HL-60/S4 (cell line): ENCODE measurements around the gene DNTTIP2.
"Not testable (repeated sequence)": the region's sequence is repeated elsewhere in the genome, so short reads cannot be mapped to it uniquely, and the experiment has no call there.

Source experiments
- in situ Hi-C: fragments of 300-500 bp; cut with MboI; formaldehyde crosslinking; loops from 2 replicates; pipeline ENCODE4 v1.14.3; 2022; ENCODE audit warnings: low sequenced_read_pairs

Gene DNTTIP2

GRCh38 chr1:93877529-93877928 is 1.5 kb downstream of the DNTTIP2 start:
- in situ Hi-C loops, result no loop called here

- in situ Hi-C loops, result no loop called here
These were observed 2.8 kb downstream of the DNTTIP2 start for GRCh38 chr1:93876244-93876643.

DNA sequence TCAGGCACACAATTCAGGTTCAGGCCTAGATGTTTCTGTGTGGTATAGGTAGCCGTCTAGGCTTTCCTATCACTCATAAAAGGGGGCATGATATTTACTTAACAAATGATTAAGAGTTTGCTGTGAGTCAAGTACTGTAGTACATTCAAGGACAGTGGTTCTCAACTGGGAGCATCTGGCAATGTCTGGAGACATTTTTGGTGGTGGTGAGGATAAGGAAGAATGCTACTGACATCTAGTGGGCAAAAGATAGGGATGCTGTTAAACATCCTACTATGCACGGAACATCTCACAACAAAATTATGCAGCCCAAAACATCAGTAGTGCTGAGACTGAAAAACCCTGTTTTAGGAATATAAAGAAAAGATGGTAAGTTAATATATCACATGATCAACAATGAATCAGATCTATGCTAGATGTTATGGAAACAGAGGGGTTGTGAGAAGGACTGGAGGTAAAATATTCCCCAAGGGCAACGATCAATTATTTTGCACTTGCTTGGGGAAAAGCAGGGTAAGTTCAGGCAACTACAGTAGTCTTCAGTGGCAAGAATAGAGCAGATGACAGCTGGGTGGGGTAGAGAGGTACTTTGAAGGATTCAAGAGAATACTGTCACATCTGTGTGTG is 4.9 kb downstream of the DNTTIP2 start:
- in situ Hi-C loops, result no loop called here

DNA sequence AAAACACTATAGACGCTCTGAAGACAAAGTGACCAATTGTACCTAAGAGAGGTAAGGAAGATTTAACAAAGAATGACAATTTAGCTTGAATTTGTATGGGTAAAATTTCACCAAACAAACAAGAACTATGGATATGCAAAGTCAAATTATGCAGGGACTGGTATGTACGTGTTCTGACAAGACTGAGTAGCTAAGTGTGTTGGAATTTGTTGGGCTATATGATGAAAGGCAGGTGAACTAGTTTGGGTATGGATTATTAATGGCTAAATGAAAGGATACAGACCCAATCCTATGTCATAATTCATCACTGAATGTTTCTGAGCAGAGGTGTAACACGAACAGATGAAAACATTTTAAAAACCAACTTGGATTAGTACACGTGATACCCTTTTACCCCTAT is 7.6 kb downstream of the DNTTIP2 start:
- in situ Hi-C loops, result no loop called here

DNA sequence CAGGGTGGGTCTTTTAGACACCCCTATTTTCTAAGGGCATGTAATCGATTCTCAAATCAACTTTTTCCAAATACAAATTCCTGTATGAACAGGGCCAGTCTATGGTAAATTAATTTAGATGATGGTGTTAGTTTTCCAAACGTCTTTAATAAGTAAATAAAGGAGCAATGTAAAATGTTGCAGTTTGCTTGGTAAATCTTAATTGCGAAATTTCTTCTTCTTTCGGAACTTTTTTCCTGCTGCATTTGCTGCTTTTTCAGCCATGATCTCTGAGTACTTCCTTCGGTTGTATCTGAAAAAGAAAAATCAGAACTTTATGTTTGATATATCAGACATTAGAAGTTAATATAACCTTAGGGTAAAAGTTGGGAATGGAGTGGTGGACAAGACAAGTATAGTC is 9.4 kb downstream of the DNTTIP2 start:
- in situ Hi-C loops, result no loop called here

DNA sequence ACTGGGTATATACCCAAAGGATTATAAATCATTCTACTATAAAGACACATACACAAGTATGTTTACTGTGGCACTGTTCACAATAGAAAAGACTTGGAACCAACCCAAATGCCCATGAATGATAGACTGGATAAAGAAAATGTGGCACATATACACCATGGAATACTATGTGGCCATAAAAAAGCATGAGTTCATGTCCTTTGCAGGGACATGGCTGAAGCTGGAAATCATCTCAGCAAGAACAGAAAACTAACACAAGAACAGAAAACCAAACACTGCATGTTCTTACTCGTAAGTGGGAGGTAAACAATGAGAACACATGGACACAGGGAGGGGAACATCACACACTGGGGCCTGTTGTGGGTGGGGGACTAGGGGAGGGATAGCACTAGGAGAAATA is 10.5 kb downstream of the DNTTIP2 start:
- in situ Hi-C loops, result not testable (repeated sequence)

DNA sequence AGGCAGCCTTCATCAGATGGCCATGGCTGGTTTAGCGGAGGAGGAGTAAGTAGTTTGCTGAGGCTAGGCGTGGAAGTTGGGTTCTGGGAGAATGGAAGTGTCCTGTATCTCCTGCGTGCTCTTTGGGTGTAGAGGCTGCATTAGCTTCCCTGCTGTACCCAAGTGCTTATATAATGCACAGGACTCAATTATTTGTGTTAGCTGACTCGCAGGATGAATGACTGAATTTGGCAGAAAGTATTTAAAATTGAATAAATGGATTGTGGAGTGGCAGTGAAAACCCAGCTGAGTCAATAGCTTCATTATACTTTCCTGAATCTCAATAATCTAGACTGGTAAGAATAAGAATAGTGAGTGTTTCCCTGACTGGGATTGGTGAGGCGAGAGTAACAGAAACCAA is 13.8 kb downstream of the DNTTIP2 start:
- in situ Hi-C loops, result no loop called here

- in situ Hi-C loops, result no loop called here
These were observed 14.8 kb downstream of the DNTTIP2 start for GRCh38 chr1:93864175-93864574.

DNA sequence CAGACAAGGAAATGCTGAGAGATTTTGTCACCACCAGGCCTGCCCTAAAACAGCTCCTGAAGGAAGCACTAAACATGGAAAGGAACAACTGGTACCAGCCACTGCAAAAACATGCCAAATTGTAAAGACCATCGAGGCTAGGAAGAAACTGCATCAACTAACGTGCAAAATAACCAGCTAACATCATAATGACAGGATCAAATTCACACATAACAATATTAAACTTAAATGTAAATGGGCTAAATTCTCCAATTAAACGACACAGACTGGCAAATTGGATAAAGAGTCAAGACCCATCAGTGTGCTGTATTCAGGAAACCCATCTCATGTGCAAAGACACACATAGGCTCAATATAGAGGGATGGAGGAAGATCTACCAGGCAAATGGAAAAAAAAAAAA is 21.4 kb downstream of the DNTTIP2 start:
- in situ Hi-C loops, result not testable (repeated sequence)

GRCh38 chr1:93855983-93856382 is 23.0 kb downstream of the DNTTIP2 start:
- in situ Hi-C loops, result not testable (repeated sequence)

DNA sequence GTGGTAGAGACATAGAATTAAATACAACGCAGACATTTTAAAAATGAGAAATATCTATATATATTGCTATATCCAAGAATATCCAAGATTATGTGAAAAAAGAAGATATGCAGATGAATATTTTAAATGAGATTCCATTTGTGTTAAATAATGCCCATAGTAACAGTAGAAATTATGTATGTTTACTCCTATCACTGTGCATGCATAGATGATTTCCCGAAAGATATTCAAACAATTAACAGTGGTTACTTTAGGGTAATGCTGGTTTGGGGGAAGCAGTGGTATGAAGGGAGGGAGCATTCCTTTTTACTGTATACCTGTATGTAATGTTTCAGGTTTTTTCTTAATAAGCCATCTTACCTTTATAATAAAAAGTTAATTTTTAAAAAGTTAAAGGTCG is 25.1 kb downstream of the DNTTIP2 start:
- in situ Hi-C loops, result no loop called here

DNA sequence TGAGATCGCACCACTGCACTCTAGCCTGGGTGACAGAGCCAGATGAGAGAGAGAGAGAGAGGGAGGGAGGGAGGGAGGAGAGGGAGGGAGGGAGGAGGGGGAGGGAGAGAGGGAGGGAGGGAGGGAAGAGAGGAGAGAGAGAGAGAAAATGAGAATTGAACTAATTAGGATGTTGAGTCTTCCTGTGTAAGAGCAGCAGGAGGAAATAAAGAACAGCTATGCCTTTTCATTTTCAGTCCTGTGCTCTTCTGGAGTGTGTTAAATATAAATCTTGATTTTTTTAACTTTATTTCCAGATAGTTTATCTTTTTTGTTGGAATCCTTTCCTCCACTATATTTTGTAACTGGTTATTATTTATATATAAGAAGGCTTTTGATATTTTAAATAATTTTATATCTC is 27.1 kb downstream of the DNTTIP2 start:
- in situ Hi-C loops, result no loop called here

DNA sequence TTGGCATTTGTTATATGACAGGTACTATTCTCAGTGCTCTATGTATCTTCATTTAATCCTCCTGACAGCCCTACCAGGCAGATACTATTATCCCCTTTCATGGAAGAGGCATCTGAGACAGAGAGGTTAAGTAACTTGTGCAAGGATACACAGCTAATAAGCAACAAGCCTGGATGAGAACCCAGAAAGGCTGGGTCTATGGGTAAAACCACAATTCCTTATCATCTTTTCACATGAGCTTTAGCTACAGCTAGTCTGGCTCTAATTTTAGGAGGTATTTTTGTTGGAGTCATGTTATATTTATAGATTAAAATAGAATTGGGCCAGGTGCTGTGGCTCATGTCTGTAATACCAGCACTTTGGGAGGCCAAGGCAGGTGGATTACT is 27.7 kb downstream of the DNTTIP2 start:
- in situ Hi-C loops, result no loop called here

DNA sequence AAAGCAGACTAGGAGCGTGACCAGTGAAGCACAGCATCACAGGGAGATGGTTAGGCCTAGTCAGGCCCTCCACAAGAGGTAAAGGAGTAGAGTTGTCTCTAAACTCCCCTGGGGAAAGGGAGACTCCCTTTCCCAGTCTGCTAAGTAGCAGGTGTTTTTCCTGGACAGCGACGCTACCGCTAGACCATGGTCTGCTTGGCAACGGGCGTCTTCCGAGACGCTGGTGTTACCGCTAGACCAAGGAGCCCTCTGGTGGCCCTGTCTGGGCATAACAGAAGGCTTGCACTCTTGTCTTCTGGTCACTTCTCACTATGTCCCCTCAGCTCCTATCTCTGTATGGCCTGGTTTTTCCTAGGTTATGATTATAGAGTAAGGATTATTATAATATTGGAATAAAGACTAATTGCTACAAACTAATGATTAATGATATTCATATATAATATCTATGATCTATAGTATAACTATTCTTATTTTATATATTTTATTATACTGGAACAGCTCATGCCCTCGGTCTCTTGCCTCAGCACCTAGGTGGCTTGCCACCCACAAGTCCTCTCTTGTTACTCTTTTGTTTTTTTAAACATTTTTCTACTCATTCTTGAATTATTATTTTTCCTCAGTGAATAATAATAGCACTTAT is 28.2 kb downstream of the DNTTIP2 start:
- in situ Hi-C loops, result not testable (repeated sequence)

DNA sequence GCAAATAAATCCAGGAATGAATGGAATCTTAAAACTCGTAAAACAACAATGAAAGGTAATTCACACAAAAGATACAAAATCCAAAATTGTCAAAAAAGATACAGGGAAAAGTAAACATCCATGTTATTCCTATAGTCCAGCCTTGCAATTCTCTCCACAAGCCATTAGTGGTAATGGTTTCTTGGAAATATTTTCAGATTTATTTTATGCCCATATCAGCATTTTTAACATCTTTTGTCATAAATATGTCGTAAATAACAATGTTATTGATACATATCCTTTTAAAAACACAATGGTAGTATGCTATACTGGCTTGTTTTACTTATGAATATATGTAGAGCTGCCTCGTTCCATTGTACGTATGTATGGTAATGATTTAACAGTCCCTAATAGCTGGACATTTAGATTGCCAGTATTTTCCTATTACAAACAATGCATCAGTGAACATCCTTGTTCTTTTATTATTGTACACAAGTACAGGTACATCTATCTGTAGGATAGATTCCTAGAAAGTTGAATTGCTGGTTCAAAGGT is 30.6 kb downstream of the DNTTIP2 start:
- in situ Hi-C loops, result loop anchor here (25.0 kb wide), 2 partner anchors 411 to 536 kb away; partner anchors contain the start of gene FNBP1L

- in situ Hi-C loops, result loop anchor here (25.0 kb wide), 2 partner anchors 411 to 536 kb away; partner anchors contain the start of gene FNBP1L
These were observed 31.2 kb downstream of the DNTTIP2 start for GRCh38 chr1:93847811-93848288.

GRCh38 chr1:93846992-93847810 is 31.8 kb downstream of the DNTTIP2 start:
- in situ Hi-C loops, result loop anchor here (25.0 kb wide), 2 partner anchors 410 to 535 kb away; partner anchors contain the start of gene FNBP1L

DNA sequence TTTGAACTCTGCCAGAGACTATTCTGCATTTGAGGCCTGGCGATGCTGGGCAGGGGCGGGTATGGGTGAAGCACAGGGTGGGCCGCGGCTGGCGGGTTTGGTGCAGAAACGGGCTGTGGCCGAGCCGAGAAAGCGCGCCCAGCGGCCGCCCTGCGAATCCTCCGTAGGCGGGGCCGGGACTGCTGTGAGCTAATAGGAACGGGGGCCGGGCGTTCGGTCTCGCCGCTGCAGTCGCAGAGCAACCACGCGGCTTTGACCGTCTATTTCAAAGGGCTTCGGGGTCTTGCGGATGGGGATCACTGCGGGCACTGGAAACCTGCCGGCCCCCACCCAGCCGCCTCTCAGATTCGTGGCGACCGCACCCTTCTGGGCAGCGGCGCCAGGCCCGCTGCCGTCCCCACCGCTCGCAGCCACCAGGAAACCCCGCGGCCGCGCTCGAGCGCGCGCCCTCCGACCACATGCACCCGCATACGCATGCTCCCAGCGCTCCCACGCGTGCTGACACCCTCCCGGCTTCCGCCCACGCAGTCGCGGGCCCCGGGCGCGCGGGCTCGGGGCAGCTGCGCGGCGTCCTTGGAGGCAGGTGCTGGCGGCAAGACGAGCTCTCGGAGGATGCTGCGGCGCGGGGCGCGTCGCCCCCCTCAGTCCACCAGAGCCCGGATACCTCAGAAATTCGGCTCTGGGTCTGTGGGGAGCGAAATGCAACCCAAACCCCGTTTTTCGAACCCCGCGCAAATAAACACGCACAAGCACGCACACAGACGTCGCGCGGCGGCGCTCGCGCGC is 32.6 kb downstream of the DNTTIP2 start:
- in situ Hi-C loops, result loop anchor here (25.0 kb wide), 2 partner anchors 409 to 534 kb away; partner anchors contain the start of gene FNBP1L

GRCh38 chr1:93845538-93846205 is 33.3 kb downstream of the DNTTIP2 start:
- in situ Hi-C loops, result loop anchor here (25.0 kb wide), 2 partner anchors 408 to 533 kb away; partner anchors contain the start of gene FNBP1L
